B cell (primary cell): ENCODE measurements around the gene SLC4A5. TPM values are rescaled to one million over a fixed set of nuclear protein-coding genes. Genes with fewer than 3 reads are reported as not detected.

ENCODE experiments used
- ATAC-seq: fragments of 200-7000 bp; cut with Tn5 transposase; one replicate; pipeline ENCODE4 v1.10.0; 2021; ENCODE audit warnings: low read depth, mild to moderate bottlenecking, moderate number of reproducible peaks, moderate library complexity
- CTCF ChIA-PET: fragments of 350-600 bp; sonication (Branson Sonifier 250); formaldehyde crosslinking; loops from one replicate; lab custom pipeline; 2021; ENCODE audit warnings: antibody characterized with exemption, inconsistent platforms; lab: Charles Lee
- POLR2A ChIA-PET: fragments of 350-600 bp; sonication (Branson Sonifier 250); formaldehyde crosslinking; loops from one replicate; lab custom pipeline; 2021; ENCODE audit warnings: antibody characterized with exemption; lab: Charles Lee
- DNase-seq: peaks from one replicate; pipeline ENCODE4 v3.0.0; 2013
- H2AFZ ChIP-seq: 2 replicates; pipeline ENCODE4 v1.6.1; 2012; ENCODE audit warnings: mild to moderate bottlenecking, low read depth, low read length; ENCODE audit not compliant: insufficient read depth, poor library complexity, severe bottlenecking
- H3K27ac ChIP-seq, 2 donors: 1 replicate in 1 of 2; 2 replicates in 1 of 2; pipeline ENCODE4 v1.5.1; 2012 to 2013; ENCODE audit warnings: low read length in 2 of 2, mild to moderate bottlenecking in 2 of 2, moderate library complexity in 1 of 2
- H3K27me3 ChIP-seq, 4 experiments: fragments of 200-600 bp in 1 of 4; sonication (generic) in 1 of 4; replicated peaks in 1 of 4; 1 replicate in 2 of 4; 2 replicates in 2 of 4; pipeline versions ENCODE4 v1.6.1 to v1.7.0; 2013 to 2016; ENCODE audit warnings: low read length in 3 of 4, mild to moderate bottlenecking in 2 of 4, mixed read lengths in 1 of 4, moderate library complexity in 1 of 4; ENCODE audit not compliant: insufficient read depth in 4 of 4, control insufficient read depth in 3 of 4; ENCODE audit errors: control extremely low read depth in 1 of 4
- H3K36me3 ChIP-seq, 2 experiments: replicated peaks in 1 of 2; 1 replicate in 1 of 2; 2 replicates in 1 of 2; pipeline versions ENCODE4 v1.6.1 to v1.7.1; 2013; ENCODE audit warnings: low read length in 1 of 2; ENCODE audit not compliant: insufficient read depth in 2 of 2, control insufficient read depth in 1 of 2; ENCODE audit errors: control extremely low read depth in 1 of 2, extremely low read depth in 1 of 2
- H3K4me1 ChIP-seq, 2 donors: fragments of 200-600 bp in 1 of 2; sonication (generic) in 1 of 2; 1 replicate in 1 of 2; 2 replicates in 1 of 2; pipeline versions ENCODE4 v1.5.1 to v1.6.1; 2013 to 2017; ENCODE audit warnings: low read length in 2 of 2; ENCODE audit not compliant: control insufficient read depth in 2 of 2, insufficient read depth in 2 of 2
- H3K4me2 ChIP-seq: replicated peaks from 2 replicates; pipeline ENCODE3; 2012; ENCODE audit warnings: mild to moderate bottlenecking, low read depth, low read length; ENCODE audit not compliant: poor library complexity, severe bottlenecking
- H3K4me3 ChIP-seq, 5 experiments: fragments of 200-600 bp in 1 of 5; sonication (generic) in 1 of 5; 1 replicate in 3 of 5; 2 replicates in 2 of 5; pipeline versions ENCODE4 v1.5.1 to v1.7.0; 2011 to 2016; ENCODE audit warnings: low read length in 4 of 5, mild to moderate bottlenecking in 4 of 5, low read depth in 2 of 5, control low read depth in 1 of 5, moderate library complexity in 1 of 5; ENCODE audit not compliant: insufficient read depth in 1 of 5; ENCODE audit errors: control extremely low read depth in 1 of 5, extremely low read depth in 1 of 5
- H3K79me2 ChIP-seq: fragments of 200-600 bp; sonication (generic); one replicate; pipeline ENCODE4 v1.6.0; 2016; ENCODE audit warnings: low read length; ENCODE audit not compliant: control insufficient read depth, insufficient read depth
- H3K9ac ChIP-seq: fragments of 200-600 bp; sonication (generic); 2 replicates; pipeline ENCODE4 v1.6.1; 2017; ENCODE audit warnings: mild to moderate bottlenecking, low read length, moderate library complexity
- H3K9me3 ChIP-seq, 3 donors: one replicate each; pipeline versions ENCODE4 v1.6.1 to v1.7.1; 2013; ENCODE audit warnings: low read length in 2 of 3; ENCODE audit not compliant: control insufficient read depth in 2 of 3, insufficient read depth in 1 of 3; ENCODE audit errors: control extremely low read depth in 1 of 3
- H4K20me1 ChIP-seq: 2 replicates; pipeline ENCODE4 v1.6.0; 2012; ENCODE audit warnings: mild to moderate bottlenecking, low read length; ENCODE audit not compliant: insufficient read depth, control insufficient read depth, poor library complexity, severe bottlenecking
- H3K27ac Mint-ChIP-seq: one replicate; pipeline ENCODE4 v1.8.0; 2021; ENCODE audit warnings: mixed read lengths
- H3K27me3 Mint-ChIP-seq: one replicate; pipeline ENCODE4 v1.8.0; 2021; ENCODE audit warnings: mixed read lengths
- H3K4me1 Mint-ChIP-seq: one replicate; pipeline ENCODE4 v1.8.0; 2021; ENCODE audit warnings: mixed read lengths
- H3K4me3 Mint-ChIP-seq: one replicate; pipeline ENCODE4 v1.8.0; 2021; ENCODE audit warnings: mixed read lengths
- H3K9me3 Mint-ChIP-seq: one replicate; pipeline ENCODE4 v1.8.0; 2022; ENCODE audit warnings: mixed read lengths; ENCODE audit not compliant: insufficient read depth
- CTCF ChIP-seq: fragments of 200-600 bp; IDR thresholded peaks from one replicate; pipeline ENCODE4 v1.8.0; 2022; ENCODE audit warnings: antibody characterized with exemption, mild to moderate bottlenecking
- EZH2 ChIP-seq: IDR thresholded peaks from 2 replicates; pipeline ENCODE4 v1.6.1; 2012; ENCODE audit warnings: borderline replicate concordance, low read depth, mild to moderate bottlenecking, moderate library complexity, low read length; ENCODE audit not compliant: insufficient read depth, poor library complexity, severe bottlenecking
- WGBS: methylation state at CpG from one replicate; pipeline ENCODE4 v1.1.5; 2013; ENCODE audit warnings: missing lambda C conversion rate; ENCODE audit not compliant: insufficient coverage; 5-methylcytosine and 5-hydroxymethylcytosine counted together
- intact Hi-C: fragments of 100-400 bp; cut with micrococcal nuclease; formaldehyde crosslinking; loops from one replicate; pipeline ENCODE4 v1.10.0; 2022
- polyA plus RNA-seq: library from polyadenylated mRNA; depleted of rRNA; stranded (reverse); fragments of >200 nt; gene quantifications from 2 replicates; pipeline ENCODE4 v1.2.3, GENCODE V29; 2012
- total RNA-seq, 2 donors: library from RNA; stranded (reverse); fragments of 120-200 nt in 1 of 2; gene quantifications; 1 replicate in 1 of 2; 2 replicates in 1 of 2; pipeline versions ENCODE4 v1.2.3 to v1.2.4, GENCODE V29; 2013 to 2022

Gene SLC4A5
- total and polyA plus RNA-seq, 2 donors (not counting 1 experiment from before 2014, with no cell fraction given), result 3.3 to 9.7 TPM

GRCh38 chr2:74253971-74254310 is 89.3 kb downstream of the SLC4A5 start:
- intact Hi-C loops, result loop anchor here (5.0 kb wide), 1 partner anchor 138 kb away; no protein-coding TSS in a partner anchor
- peaks cover 6% of the 10 kb centered on the region for H3K4me1 Mint-ChIP-seq

More at GRCh38 chr2:74253971-74254310, 89.3 kb downstream of the SLC4A5 start:
- Histone ChIP-seq H2AFZ (no peak overlapping the region), H4K20me1 (no peaks in the 10 kb centered on the region), H3K27ac (no peak overlapping the region), H3K27me3 (no peaks in the 10 kb centered on the region), H3K4me3 (no peak overlapping the region), H3K9me3 (no peaks in the 10 kb centered on the region), H3K4me1 (no peaks in the 10 kb centered on the region), H3K4me2 (no peak overlapping the region), H3K36me3 (no peaks in the 10 kb centered on the region), H3K79me2 (no peaks in the 10 kb centered on the region), H3K9ac (no peak overlapping the region)
- Mint-ChIP-seq H3K27ac (no peak overlapping the region), H3K9me3 (no peaks in the 10 kb centered on the region), H3K4me3 (no peak overlapping the region), H3K27me3 (no peaks in the 10 kb centered on the region)
- WGBS, result 90% methylated on average over 4 of the region's 4 CpGs
- ChIA-PET POLR2A (no interaction called here), CTCF (interaction anchor here (2.2 kb wide), 1 partner anchor 82 kb away, joined by 9 read pairs; no protein-coding TSS in a partner anchor)
- ATAC-seq, result no peak
- no peak for TF ChIP-seq CTCF
- TF ChIP-seq EZH2, result no peak
- DNase-seq, result no peak
